Measurements from ENCODE around the gene KCNJ15. TPM values are rescaled to one million over a fixed set of nuclear protein-coding genes. Genes with fewer than 3 reads are reported as not detected.

Gene KCNJ15
- total and polyA plus RNA-seq, 2 of the 8 experiments (the other 6 are each of a cell fraction or from before 2014, with no cell fraction given) = under 0.01 TPM; not detected in 1

DNA sequence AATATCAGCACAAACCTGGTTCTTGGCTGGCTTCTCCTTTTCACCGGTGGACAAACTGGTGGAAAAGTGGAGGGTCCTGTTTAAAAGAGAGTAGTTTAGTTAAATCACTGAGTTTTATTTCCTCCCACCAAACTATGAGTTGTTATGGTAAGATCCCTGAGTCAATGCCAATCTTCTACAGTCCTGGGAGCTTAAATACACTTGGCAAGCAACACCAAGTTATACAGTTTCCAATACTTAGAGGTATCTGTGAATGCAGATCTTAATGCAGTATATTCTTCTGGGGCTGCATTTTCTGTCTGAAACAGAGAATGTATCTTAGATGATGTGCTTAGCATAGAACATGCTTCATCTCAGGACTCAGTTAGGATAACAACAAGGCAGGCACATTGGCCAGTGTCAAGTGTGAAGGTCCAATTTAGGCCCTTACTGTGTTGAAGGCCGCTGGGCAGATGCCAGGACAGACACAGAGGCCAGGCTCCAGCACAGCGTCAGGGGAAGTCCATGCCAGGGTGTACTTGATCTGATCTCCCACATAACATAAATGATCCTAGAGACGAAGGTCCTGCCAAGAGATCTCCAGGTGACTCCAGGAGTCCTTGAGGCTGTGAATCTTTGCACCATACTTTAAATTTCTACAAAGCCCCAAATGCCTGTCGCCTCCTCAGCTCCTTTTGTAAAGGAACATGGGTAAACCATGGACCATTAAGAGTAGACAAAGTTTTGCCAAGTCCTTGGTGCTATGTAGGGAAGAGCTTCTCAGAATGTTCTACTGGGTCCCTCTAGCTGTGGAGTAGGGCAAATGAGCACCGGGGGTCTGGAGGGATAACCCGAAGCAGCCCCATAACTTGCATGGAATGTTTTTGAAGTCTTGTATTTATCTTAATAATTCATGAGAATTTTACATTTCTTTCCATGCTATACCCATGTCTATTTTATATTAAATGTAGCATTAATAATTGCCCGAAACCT is 76.8 kb downstream of the KCNJ15 start (continued):
- TF ChIP-seq, protein P1, sequence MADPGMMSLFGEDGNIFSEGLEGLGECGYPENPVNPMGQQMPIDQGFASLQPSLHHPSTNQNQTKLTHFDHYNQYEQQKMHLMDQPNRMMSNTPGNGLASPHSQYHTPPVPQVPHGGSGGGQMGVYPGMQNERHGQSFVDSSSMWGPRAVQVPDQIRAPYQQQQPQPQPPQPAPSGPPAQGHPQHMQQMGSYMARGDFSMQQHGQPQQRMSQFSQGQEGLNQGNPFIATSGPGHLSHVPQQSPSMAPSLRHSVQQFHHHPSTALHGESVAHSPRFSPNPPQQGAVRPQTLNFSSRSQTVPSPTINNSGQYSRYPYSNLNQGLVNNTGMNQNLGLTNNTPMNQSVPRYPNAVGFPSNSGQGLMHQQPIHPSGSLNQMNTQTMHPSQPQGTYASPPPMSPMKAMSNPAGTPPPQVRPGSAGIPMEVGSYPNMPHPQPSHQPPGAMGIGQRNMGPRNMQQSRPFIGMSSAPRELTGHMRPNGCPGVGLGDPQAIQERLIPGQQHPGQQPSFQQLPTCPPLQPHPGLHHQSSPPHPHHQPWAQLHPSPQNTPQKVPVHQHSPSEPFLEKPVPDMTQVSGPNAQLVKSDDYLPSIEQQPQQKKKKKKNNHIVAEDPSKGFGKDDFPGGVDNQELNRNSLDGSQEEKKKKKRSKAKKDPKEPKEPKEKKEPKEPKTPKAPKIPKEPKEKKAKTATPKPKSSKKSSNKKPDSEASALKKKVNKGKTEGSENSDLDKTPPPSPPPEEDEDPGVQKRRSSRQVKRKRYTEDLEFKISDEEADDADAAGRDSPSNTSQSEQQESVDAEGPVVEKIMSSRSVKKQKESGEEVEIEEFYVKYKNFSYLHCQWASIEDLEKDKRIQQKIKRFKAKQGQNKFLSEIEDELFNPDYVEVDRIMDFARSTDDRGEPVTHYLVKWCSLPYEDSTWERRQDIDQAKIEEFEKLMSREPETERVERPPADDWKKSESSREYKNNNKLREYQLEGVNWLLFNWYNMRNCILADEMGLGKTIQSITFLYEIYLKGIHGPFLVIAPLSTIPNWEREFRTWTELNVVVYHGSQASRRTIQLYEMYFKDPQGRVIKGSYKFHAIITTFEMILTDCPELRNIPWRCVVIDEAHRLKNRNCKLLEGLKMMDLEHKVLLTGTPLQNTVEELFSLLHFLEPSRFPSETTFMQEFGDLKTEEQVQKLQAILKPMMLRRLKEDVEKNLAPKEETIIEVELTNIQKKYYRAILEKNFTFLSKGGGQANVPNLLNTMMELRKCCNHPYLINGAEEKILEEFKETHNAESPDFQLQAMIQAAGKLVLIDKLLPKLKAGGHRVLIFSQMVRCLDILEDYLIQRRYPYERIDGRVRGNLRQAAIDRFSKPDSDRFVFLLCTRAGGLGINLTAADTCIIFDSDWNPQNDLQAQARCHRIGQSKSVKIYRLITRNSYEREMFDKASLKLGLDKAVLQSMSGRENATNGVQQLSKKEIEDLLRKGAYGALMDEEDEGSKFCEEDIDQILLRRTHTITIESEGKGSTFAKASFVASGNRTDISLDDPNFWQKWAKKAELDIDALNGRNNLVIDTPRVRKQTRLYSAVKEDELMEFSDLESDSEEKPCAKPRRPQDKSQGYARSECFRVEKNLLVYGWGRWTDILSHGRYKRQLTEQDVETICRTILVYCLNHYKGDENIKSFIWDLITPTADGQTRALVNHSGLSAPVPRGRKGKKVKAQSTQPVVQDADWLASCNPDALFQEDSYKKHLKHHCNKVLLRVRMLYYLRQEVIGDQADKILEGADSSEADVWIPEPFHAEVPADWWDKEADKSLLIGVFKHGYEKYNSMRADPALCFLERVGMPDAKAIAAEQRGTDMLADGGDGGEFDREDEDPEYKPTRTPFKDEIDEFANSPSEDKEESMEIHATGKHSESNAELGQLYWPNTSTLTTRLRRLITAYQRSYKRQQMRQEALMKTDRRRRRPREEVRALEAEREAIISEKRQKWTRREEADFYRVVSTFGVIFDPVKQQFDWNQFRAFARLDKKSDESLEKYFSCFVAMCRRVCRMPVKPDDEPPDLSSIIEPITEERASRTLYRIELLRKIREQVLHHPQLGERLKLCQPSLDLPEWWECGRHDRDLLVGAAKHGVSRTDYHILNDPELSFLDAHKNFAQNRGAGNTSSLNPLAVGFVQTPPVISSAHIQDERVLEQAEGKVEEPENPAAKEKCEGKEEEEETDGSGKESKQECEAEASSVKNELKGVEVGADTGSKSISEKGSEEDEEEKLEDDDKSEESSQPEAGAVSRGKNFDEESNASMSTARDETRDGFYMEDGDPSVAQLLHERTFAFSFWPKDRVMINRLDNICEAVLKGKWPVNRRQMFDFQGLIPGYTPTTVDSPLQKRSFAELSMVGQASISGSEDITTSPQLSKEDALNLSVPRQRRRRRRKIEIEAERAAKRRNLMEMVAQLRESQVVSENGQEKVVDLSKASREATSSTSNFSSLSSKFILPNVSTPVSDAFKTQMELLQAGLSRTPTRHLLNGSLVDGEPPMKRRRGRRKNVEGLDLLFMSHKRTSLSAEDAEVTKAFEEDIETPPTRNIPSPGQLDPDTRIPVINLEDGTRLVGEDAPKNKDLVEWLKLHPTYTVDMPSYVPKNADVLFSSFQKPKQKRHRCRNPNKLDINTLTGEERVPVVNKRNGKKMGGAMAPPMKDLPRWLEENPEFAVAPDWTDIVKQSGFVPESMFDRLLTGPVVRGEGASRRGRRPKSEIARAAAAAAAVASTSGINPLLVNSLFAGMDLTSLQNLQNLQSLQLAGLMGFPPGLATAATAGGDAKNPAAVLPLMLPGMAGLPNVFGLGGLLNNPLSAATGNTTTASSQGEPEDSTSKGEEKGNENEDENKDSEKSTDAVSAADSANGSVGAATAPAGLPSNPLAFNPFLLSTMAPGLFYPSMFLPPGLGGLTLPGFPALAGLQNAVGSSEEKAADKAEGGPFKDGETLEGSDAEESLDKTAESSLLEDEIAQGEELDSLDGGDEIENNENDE (IDR thresholded peaks at IDR 0.05; ENCODE audit: insufficient replicate concordance, low read length) = no peak
- TF ChIP-seq, protein P2, sequence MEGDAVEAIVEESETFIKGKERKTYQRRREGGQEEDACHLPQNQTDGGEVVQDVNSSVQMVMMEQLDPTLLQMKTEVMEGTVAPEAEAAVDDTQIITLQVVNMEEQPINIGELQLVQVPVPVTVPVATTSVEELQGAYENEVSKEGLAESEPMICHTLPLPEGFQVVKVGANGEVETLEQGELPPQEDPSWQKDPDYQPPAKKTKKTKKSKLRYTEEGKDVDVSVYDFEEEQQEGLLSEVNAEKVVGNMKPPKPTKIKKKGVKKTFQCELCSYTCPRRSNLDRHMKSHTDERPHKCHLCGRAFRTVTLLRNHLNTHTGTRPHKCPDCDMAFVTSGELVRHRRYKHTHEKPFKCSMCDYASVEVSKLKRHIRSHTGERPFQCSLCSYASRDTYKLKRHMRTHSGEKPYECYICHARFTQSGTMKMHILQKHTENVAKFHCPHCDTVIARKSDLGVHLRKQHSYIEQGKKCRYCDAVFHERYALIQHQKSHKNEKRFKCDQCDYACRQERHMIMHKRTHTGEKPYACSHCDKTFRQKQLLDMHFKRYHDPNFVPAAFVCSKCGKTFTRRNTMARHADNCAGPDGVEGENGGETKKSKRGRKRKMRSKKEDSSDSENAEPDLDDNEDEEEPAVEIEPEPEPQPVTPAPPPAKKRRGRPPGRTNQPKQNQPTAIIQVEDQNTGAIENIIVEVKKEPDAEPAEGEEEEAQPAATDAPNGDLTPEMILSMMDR (IDR thresholded peaks at IDR 0.05; ENCODE audit: control extremely low read depth in 1 of 3, insufficient read depth in 1 of 3, low read depth in 1 of 3, low read length in 3 of 3) = peak; percentile 44 to 53 (median 47); a peak in 3 of 4 replicates
- no peak for TF ChIP-seq TAF1 (IDR thresholded peaks at IDR 0.05; ENCODE audit: low read depth, low read length)
- no peak for TF ChIP-seq RFX5 (IDR thresholded peaks at IDR 0.05; ENCODE audit: borderline replicate concordance, low read depth, low read length)
- TF ChIP-seq SP2 (IDR thresholded peaks at IDR 0.05; ENCODE audit: low read length) = no peak
- TF ChIP-seq SIRT6 (IDR thresholded peaks at IDR 0.05; ENCODE audit: low read length) = no peak
- TF ChIP-seq KDM4A (IDR thresholded peaks at IDR 0.05; ENCODE audit: low read depth, low read length, severe bottlenecking) = no peak

Measured in H1 (cell line).